WERI-Rb-1 (cell line): ENCODE data around the gene ITIH5.

Source experiments
- DNase-seq: peaks from one replicate; pipeline ENCODE4 v3.0.0-alpha.2; 2020
- H3K27ac ChIP-seq: fragments of 250-450 bp; sonication (Bioruptor Pico); 2 replicates; pipeline ENCODE4 v1.5.1; 2020; ENCODE audit warnings: mild to moderate bottlenecking, moderate library complexity
- H3K27me3 ChIP-seq: fragments of 250-450 bp; sonication (Bioruptor Pico); 2 replicates; pipeline ENCODE4 v1.5.1; 2021; ENCODE audit warnings: mild to moderate bottlenecking, low read depth, moderate library complexity; ENCODE audit not compliant: insufficient read depth, severe bottlenecking
- H3K36me3 ChIP-seq: fragments of 250-450 bp; sonication (Bioruptor Pico); 2 replicates; pipeline ENCODE4 v1.5.1; 2020; ENCODE audit warnings: mild to moderate bottlenecking, moderate library complexity
- H3K4me3 ChIP-seq: 2 replicates; pipeline ENCODE4 v1.5.1; 2011; ENCODE audit warnings: low read depth, mild to moderate bottlenecking, control low read depth, low read length
- H3K9me3 ChIP-seq: fragments of 250-450 bp; sonication (Bioruptor Pico); 2 replicates; pipeline ENCODE4 v1.5.1; 2021; ENCODE audit warnings: mild to moderate bottlenecking, moderate library complexity; ENCODE audit not compliant: severe bottlenecking
- TF ChIP-seq, protein P1 (sequence below): IDR thresholded peaks from 2 replicates; pipeline ENCODE4 v1.5.1; 2011; ENCODE audit warnings: low read depth, mild to moderate bottlenecking, control low read depth, inconsistent platforms, low read length

Gene ITIH5

DNA sequence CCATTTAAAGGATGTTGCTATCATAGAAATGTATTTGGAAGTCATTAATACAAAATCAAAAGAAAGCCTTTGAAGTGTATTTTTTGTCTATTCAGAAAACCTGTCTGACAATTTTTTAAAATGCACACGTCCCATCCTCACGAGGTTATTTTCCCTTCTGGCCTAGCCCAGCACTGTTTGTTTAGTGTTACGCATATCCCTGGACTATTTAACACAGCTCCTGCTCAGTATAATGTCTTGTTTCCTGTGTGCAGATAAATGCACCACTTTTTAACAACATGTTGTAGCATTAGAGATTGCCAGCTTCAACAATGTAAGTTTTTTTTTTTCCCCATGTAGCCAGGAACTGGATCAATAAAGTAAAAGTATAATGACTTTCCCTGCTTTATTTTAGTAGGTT lies 153.3 kb downstream of the ITIH5 start:
- Histone ChIP-seq H3K4me3 (no peak overlapping the region), H3K36me3 (no peaks in the 10 kb centered on the region), H3K27me3 (no peaks in the 10 kb centered on the region), H3K9me3 (no peaks in the 10 kb centered on the region), H3K27ac (no peak overlapping the region)
- DNase-seq: no peak
- TF ChIP-seq, protein P1, sequence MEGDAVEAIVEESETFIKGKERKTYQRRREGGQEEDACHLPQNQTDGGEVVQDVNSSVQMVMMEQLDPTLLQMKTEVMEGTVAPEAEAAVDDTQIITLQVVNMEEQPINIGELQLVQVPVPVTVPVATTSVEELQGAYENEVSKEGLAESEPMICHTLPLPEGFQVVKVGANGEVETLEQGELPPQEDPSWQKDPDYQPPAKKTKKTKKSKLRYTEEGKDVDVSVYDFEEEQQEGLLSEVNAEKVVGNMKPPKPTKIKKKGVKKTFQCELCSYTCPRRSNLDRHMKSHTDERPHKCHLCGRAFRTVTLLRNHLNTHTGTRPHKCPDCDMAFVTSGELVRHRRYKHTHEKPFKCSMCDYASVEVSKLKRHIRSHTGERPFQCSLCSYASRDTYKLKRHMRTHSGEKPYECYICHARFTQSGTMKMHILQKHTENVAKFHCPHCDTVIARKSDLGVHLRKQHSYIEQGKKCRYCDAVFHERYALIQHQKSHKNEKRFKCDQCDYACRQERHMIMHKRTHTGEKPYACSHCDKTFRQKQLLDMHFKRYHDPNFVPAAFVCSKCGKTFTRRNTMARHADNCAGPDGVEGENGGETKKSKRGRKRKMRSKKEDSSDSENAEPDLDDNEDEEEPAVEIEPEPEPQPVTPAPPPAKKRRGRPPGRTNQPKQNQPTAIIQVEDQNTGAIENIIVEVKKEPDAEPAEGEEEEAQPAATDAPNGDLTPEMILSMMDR: no peak

DNA sequence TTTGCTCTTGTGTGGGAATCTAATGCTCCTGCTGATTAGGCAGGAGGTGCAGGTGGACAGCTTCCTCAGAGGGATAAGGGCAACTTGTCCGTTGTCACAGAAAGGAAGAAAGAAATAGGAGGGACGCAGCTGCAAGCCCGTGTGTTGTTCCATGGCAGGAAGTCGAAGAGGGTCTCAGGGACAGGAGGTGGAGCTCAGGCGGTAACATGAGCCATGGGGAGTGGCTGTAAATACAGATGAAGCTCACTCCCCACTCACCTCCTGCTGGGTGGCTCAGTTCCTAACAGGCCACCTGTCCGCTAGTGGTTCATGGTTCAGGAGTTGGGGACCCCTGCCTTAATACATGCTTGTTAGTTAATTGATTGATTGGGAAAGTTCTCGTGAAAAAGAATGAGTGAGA lies 154.3 kb downstream of the ITIH5 start:
- Histone ChIP-seq H3K36me3 (no peaks in the 10 kb centered on the region), H3K27me3 (no peaks in the 10 kb centered on the region), H3K4me3 (no peak overlapping the region), H3K9me3 (no peaks in the 10 kb centered on the region), H3K27ac (no peak overlapping the region)
- TF ChIP-seq, protein P1: no peak
- no peak for DNase-seq

DNA sequence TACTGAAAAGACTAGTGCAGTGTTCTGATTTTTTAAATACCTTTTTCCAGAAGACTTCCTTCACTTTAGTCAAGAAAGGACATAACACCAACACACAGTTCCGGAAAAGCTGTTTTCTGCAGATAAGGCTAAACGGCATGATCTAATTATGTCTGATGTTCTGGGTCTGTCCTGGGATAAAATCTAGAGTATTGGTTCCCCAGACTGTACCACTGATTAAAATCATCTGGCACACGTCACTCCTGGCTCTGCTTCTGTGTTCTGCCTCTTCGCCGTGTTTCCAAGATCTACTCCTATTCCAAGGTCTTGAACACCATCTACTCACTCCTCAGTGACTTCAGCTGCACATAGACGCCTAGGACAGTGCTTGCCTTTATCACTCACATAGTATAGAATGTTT lies 155.2 kb downstream of the ITIH5 start:
- no peak overlapping the region for H3K4me3 ChIP-seq
- no peaks in the 10 kb centered on the region for H3K36me3 ChIP-seq
- H3K9me3 ChIP-seq: no peaks in the 10 kb centered on the region
- H3K27me3 ChIP-seq: no peaks in the 10 kb centered on the region
- H3K27ac ChIP-seq: no peak overlapping the region
- no peak for DNase-seq
- TF ChIP-seq, protein P1: no peak
